Measurements from ENCODE around the gene PARVG. TPM values are rescaled to one million over a fixed set of nuclear protein-coding genes. Genes with fewer than 3 reads are reported as not detected.

Gene PARVG
- total and polyA plus RNA-seq, 10 of the 15 experiments (the other 5 are each of a cell fraction or from before 2014, with no cell fraction given), result 6.3 to 123 (median 71.9) TPM

DNA sequence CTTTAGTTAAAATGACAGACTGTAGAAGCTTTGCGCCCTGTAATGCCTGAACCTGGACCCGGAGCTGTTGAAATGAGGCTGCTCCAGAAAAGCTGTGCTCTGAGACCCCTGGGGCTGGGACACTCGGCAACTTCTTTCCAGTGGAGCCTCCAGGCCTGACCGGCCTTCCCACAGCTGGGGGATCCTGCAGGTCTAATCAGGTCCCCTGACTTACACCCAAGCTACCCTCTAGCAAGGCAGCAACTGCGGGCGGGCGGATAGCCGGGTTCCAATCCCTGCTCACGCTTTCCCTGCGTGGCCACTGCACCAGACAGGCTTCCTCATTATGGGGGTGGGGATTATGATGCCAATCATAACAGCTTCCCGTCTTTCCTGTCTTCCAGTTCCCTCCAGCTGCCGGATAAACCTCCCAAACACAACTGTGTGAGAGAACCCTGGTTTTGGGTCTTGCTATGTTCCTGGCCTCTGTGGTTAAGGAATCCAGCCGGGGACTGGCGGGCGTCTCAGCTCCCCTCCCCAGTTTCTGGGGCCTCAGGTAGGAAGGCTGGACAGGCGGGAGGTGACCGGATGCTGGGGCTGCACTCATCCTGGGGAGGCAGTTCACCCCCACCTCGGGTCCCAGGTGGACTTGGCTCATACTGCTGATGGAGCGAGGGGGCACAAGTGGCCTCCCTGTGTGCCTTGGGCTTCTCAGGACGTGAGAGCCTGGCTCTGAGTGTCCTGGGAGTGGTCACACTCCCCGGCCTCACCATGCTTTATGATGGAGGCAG lies 38.6 kb downstream of the PARVG start:
- in situ Hi-C loops (cut with MboI), result no loop called here
- intact Hi-C loops (cut with micrococcal nuclease; ENCODE audit: unreplicated experiment), result no loop called here
- Histone ChIP-seq H3K9ac (ENCODE audit: control insufficient read depth, insufficient read depth, low read length) (no peak overlapping the region), H3K4me2 (ENCODE audit: control insufficient read depth, insufficient read depth) (no peak overlapping the region), H3K36me3 (ENCODE audit: control insufficient read depth in 2 of 2, insufficient read depth in 2 of 2, low read length in 1 of 2) (no peaks in the 10 kb centered on the region), H3K27me3 (replicated peaks in 1 of 2; ENCODE audit: control insufficient read depth in 2 of 2, insufficient read depth in 2 of 2, low read length in 1 of 2) (no peaks in the 10 kb centered on the region; a peak in 1 of 4 replicates), H3K79me2 (ENCODE audit: control insufficient read depth, insufficient read depth, low read length) (no peaks in the 10 kb centered on the region), H3K9me3 (replicated peaks; ENCODE audit: control insufficient read depth, insufficient read depth, low read length) (no peaks in the 10 kb centered on the region), H2AFZ (ENCODE audit: control insufficient read depth, low read depth, low read length) (no peak overlapping the region), H4K20me1 (ENCODE audit: control insufficient read depth, insufficient read depth) (no peaks in the 10 kb centered on the region), H3K4me1 (ENCODE audit: control insufficient read depth, insufficient read depth, low read length) (no peaks in the 10 kb centered on the region), H3K4me3 (no peak overlapping the region), H3K27ac (ENCODE audit: control insufficient read depth, insufficient read depth) (no peak overlapping the region)
- BruUV-seq (replicated peaks), result no TSS peak
- 45% methylated on average over 21 of the region's 21 CpGs for WGBS (ENCODE audit: insufficient coverage, insufficient replicate concordance, low lambda C conversion rate, missing lambda C conversion rate)
- ChIA-PET POLR2A (no interaction called here), SMC1A (ENCODE audit: uncharacterized antibody, unreplicated experiment) (no interaction called here), CTCF (interaction anchor here (0.9 kb wide), 1 partner anchor 134 kb away, joined by 4 read pairs; no protein-coding TSS in a partner anchor), RAD21 (ENCODE audit: unreplicated experiment) (interaction anchor here (0.6 kb wide), 1 partner anchor 1475 kb away, joined by 4 read pairs; no protein-coding TSS in a partner anchor)
- ATAC-seq, result no peak
- no peak for FAIRE-seq
- DNase-seq (ENCODE audit: low read depth, low spot score), result no peak
- TF ChIP-seq, protein P1, sequence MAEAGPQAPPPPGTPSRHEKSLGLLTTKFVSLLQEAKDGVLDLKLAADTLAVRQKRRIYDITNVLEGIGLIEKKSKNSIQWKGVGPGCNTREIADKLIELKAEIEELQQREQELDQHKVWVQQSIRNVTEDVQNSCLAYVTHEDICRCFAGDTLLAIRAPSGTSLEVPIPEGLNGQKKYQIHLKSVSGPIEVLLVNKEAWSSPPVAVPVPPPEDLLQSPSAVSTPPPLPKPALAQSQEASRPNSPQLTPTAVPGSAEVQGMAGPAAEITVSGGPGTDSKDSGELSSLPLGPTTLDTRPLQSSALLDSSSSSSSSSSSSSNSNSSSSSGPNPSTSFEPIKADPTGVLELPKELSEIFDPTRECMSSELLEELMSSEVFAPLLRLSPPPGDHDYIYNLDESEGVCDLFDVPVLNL (IDR thresholded peaks at IDR 0.05; ENCODE audit: low read depth, low read length), result no peak
- TF ChIP-seq SMC3 (IDR thresholded peaks at IDR 0.05; ENCODE audit: borderline replicate concordance, low read length) (no peak), POU2F2 (IDR thresholded peaks at IDR 0.05; ENCODE audit: borderline replicate concordance, low read depth, low read length) (no peak), ETV6 (conservative IDR thresholded peaks at IDR 0.05 in 1 of 2, IDR thresholded peaks at IDR 0.05 in 1 of 2; ENCODE audit: borderline replicate concordance in 1 of 2, low read depth in 1 of 2) (no peak), SMAD5 (IDR thresholded peaks at IDR 0.05; ENCODE audit: low read depth) (no peak), PML (IDR thresholded peaks at IDR 0.05; ENCODE audit: low read length) (no peak), MYC (IDR thresholded peaks at IDR 0.05; ENCODE audit: insufficient read depth, insufficient read length, insufficient replicate concordance, low read length, severe bottlenecking) (no peak), SMARCA5 (IDR thresholded peaks at IDR 0.05) (no peak), TCF3 (IDR thresholded peaks at IDR 0.05; ENCODE audit: borderline replicate concordance, insufficient read depth, low read depth, low read length) (no peak)
- TF ChIP-seq, protein P2, sequence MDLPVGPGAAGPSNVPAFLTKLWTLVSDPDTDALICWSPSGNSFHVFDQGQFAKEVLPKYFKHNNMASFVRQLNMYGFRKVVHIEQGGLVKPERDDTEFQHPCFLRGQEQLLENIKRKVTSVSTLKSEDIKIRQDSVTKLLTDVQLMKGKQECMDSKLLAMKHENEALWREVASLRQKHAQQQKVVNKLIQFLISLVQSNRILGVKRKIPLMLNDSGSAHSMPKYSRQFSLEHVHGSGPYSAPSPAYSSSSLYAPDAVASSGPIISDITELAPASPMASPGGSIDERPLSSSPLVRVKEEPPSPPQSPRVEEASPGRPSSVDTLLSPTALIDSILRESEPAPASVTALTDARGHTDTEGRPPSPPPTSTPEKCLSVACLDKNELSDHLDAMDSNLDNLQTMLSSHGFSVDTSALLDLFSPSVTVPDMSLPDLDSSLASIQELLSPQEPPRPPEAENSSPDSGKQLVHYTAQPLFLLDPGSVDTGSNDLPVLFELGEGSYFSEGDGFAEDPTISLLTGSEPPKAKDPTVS (IDR thresholded peaks at IDR 0.05; ENCODE audit: low read depth, low read length), result no peak
- TF ChIP-seq, protein P3, sequence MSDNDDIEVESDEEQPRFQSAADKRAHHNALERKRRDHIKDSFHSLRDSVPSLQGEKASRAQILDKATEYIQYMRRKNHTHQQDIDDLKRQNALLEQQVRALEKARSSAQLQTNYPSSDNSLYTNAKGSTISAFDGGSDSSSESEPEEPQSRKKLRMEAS (IDR thresholded peaks at IDR 0.05; ENCODE audit: low read depth, low read length), result no peak

Measured in GM12878 (cell line).